Keratinocyte (primary cell): Measurements from ENCODE around the gene CERK. TPM values are rescaled to one million over a fixed set of nuclear protein-coding genes. Genes with fewer than 3 reads are reported as not detected.

Source experiments
- DNase-seq: peaks from one replicate; pipeline ENCODE4 v3.0.0-alpha.2; 2011; ENCODE audit warnings: low read depth, missing footprints, low spot score
- FAIRE-seq: peaks from 2 replicates; lab custom pipeline; 2011; peaks lifted over from hg19 to GRCh38; lab: Jason Lieb, UNC
- H2AFZ ChIP-seq: 2 replicates; pipeline ENCODE4 v1.6.0; 2012; ENCODE audit warnings: low read length, control low read depth, inconsistent platforms; ENCODE audit not compliant: control insufficient read depth
- H3K27ac ChIP-seq: 2 replicates; pipeline ENCODE4 v1.5.1; 2011; ENCODE audit warnings: low read length; ENCODE audit not compliant: control insufficient read depth, insufficient read depth
- H3K27me3 ChIP-seq: 3 replicates; pipeline ENCODE4 v1.6.0; 2011; ENCODE audit warnings: low read length; ENCODE audit not compliant: control insufficient read depth, insufficient read depth; ENCODE audit errors: extremely low read depth
- H3K36me3 ChIP-seq, 2 experiments: 2 replicates in 1 of 2; 3 replicates in 1 of 2; pipeline ENCODE4 v1.5.1; 2011; ENCODE audit warnings: low read length in 2 of 2, mild to moderate bottlenecking in 1 of 2; ENCODE audit not compliant: control insufficient read depth in 2 of 2, insufficient read depth in 2 of 2; ENCODE audit errors: extremely low read depth in 1 of 2
- H3K4me1 ChIP-seq: 3 replicates; pipeline ENCODE4 v1.5.1; 2011; ENCODE audit warnings: low read length; ENCODE audit not compliant: control insufficient read depth, insufficient read depth; ENCODE audit errors: extremely low read depth
- H3K4me2 ChIP-seq: 3 replicates; pipeline ENCODE4 v1.6.0; 2011; ENCODE audit warnings: low read depth, low read length; ENCODE audit not compliant: control insufficient read depth, insufficient read depth; ENCODE audit errors: extremely low read depth
- H3K4me3 ChIP-seq, 3 experiments: fragments of 200-600 bp in 1 of 3; sonication (generic) in 1 of 3; 2 replicates in 2 of 3; 3 replicates in 1 of 3; pipeline ENCODE4 v1.5.1; 2011 to 2016; ENCODE audit warnings: low read length in 3 of 3, mild to moderate bottlenecking in 3 of 3, control low read depth in 2 of 3, inconsistent platforms in 1 of 3, low read depth in 1 of 3, mixed read lengths in 1 of 3, mixed run types in 1 of 3, moderate library complexity in 1 of 3; ENCODE audit not compliant: control insufficient read depth in 2 of 3, insufficient read depth in 2 of 3; ENCODE audit errors: extremely low read depth in 1 of 3
- H3K79me2 ChIP-seq: 2 replicates; pipeline ENCODE4 v1.6.0; 2012; ENCODE audit warnings: low read length; ENCODE audit not compliant: control insufficient read depth, insufficient read depth
- H3K9ac ChIP-seq: 3 replicates; pipeline ENCODE4 v1.6.0; 2011; ENCODE audit warnings: low read length; ENCODE audit not compliant: control insufficient read depth, insufficient read depth; ENCODE audit errors: extremely low read depth
- H3K9me1 ChIP-seq: 3 replicates; pipeline ENCODE4 v1.6.0; 2011; ENCODE audit warnings: low read length; ENCODE audit not compliant: control insufficient read depth, insufficient read depth; ENCODE audit errors: extremely low read depth
- H3K9me3 ChIP-seq: 2 replicates; pipeline ENCODE4 v1.5.1; 2012; ENCODE audit warnings: low read depth, low read length; ENCODE audit not compliant: control insufficient read depth
- H4K20me1 ChIP-seq: 3 replicates; pipeline ENCODE4 v1.6.0; 2011; ENCODE audit warnings: low read length; ENCODE audit not compliant: control insufficient read depth, insufficient read depth; ENCODE audit errors: extremely low read depth
- EZH2 ChIP-seq: IDR thresholded peaks from one replicate; pipeline ENCODE4 v1.6.1; 2012; ENCODE audit warnings: inconsistent platforms, mild to moderate bottlenecking, low read length, moderate library complexity
- dilution Hi-C: fragments of 300-500 bp; cut with MboI; formaldehyde crosslinking; loops from one replicate; pipeline ENCODE4 v1.7.0; 2020; ENCODE audit warnings: low sequenced_read_pairs; ENCODE audit not compliant: extremely low pct_ligation_motif_present
- polyA plus RNA-seq, 5 experiments: library from polyadenylated mRNA; depleted of rRNA in 3 of 5; stranded (reverse) in 3 of 5; stranded (forward) in 1 of 5; unstranded in 1 of 5; fragments of >200 nt; gene quantifications; 1 replicate in 1 of 5; 2 replicates in 3 of 5; 3 replicates in 1 of 5; pipeline versions ENCODE4 v1.2.1 to v1.2.3, GENCODE V29; 2011 to 2012; ENCODE audit warnings: missing spikeins in 2 of 5, low read depth in 1 of 5, low replicate concordance in 1 of 5
- TF ChIP-seq, protein P1 (sequence below), 3 experiments: IDR thresholded peaks in 1 of 3; conservative IDR thresholded peaks in 1 of 3; optimal IDR thresholded peaks in 1 of 3; 2 replicates in 2 of 3; 3 replicates in 1 of 3; pipeline versions ENCODE3 to v1.5.1; 2011; ENCODE audit warnings: low read length in 3 of 3, mild to moderate bottlenecking in 3 of 3, moderate library complexity in 2 of 3, control low read depth in 1 of 3, inconsistent platforms in 1 of 3; ENCODE audit not compliant: insufficient read depth in 2 of 3; ENCODE audit errors: extremely low read depth in 1 of 3

Gene CERK
- polyA plus RNA-seq, 1 donor (not counting 4 experiments of a cell fraction or from before 2014, with no cell fraction given): 11.9 TPM

DNA sequence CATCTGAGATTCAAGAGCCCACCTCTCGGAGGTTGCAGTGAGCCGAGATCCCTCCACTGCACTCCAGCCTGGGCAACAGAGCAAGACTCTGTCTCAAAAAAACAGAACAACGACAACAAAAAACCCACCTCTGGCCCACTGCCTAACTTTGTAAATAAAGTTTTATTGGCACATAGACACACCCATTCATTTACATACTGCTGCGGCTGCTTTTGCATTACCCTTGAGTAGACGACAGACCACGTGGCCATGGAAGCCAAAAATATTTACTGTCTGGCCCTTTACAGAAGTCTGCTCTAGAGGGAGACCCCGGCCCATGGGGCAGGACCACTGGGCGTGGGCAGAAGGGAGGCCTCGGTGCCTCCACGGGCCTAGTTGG lies 70.8 kb downstream of the CERK start:
- H3K9ac ChIP-seq: no peak overlapping the region
- FAIRE-seq (no peak), DNase-seq (no peak)
- no peak overlapping the region for H3K4me3 ChIP-seq
- no peak overlapping the region for H3K4me2 ChIP-seq
- H3K27ac ChIP-seq: no peak overlapping the region
- H3K9me3 ChIP-seq: no peaks in the 10 kb centered on the region
- H3K4me1 ChIP-seq: no peaks in the 10 kb centered on the region
- no peak for TF ChIP-seq EZH2
- no peaks in the 10 kb centered on the region for H3K79me2 ChIP-seq
- dilution Hi-C loops: no loop called here
- peaks cover 5% of the 10 kb centered on the region for H4K20me1 ChIP-seq
- H3K9me1 ChIP-seq: no peaks in the 10 kb centered on the region
- H2AFZ ChIP-seq: no peak overlapping the region
- H3K36me3 ChIP-seq: peaks cover 0 to 16% of the 10 kb centered on the region in 2 experiments
- no peaks in the 10 kb centered on the region for H3K27me3 ChIP-seq

DNA sequence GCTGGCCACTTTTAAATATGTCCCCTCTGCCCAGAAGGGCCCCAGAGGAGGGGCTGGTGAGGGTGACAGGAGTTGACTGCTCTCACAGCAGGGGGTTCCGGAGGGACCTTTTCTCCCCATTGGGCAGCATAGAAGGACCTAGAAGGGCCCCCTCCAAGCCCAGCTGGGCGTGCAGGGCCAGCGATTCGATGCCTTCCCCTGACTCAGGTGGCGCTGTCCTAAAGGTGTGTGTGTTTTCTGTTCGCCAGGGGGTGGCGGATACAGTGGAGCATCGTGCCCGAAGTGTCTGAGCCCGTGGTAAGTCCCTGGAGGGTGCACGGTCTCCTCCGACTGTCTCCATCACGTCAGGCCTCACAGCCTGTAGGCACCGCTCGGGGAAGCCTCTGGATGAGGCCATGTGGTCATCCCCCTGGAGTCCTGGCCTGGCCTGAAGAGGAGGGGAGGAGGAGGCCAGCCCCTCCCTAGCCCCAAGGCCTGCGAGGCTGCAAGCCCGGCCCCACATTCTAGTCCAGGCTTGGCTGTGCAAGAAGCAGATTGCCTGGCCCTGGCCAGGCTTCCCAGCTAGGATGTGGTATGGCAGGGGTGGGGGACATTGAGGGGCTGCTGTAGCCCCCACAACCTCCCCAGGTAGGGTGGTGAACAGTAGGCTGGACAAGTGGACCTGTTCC lies 71.3 kb downstream of the CERK start:
- H3K4me3 ChIP-seq: no peak overlapping the region
- H3K79me2 ChIP-seq: no peaks in the 10 kb centered on the region
- no peak overlapping the region for H3K27ac ChIP-seq
- dilution Hi-C loops: no loop called here
- H3K27me3 ChIP-seq: no peaks in the 10 kb centered on the region
- no peak for FAIRE-seq
- H3K36me3 ChIP-seq: peaks cover 0 to 16% of the 10 kb centered on the region in 2 experiments
- DNase-seq: no peak
- H4K20me1 ChIP-seq: peaks cover 5% of the 10 kb centered on the region
- TF ChIP-seq, protein P1, sequence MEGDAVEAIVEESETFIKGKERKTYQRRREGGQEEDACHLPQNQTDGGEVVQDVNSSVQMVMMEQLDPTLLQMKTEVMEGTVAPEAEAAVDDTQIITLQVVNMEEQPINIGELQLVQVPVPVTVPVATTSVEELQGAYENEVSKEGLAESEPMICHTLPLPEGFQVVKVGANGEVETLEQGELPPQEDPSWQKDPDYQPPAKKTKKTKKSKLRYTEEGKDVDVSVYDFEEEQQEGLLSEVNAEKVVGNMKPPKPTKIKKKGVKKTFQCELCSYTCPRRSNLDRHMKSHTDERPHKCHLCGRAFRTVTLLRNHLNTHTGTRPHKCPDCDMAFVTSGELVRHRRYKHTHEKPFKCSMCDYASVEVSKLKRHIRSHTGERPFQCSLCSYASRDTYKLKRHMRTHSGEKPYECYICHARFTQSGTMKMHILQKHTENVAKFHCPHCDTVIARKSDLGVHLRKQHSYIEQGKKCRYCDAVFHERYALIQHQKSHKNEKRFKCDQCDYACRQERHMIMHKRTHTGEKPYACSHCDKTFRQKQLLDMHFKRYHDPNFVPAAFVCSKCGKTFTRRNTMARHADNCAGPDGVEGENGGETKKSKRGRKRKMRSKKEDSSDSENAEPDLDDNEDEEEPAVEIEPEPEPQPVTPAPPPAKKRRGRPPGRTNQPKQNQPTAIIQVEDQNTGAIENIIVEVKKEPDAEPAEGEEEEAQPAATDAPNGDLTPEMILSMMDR (optimal IDR thresholded peaks at IDR 0.05 in 1 of 3, IDR thresholded peaks at IDR 0.05 in 1 of 3, conservative IDR thresholded peaks at IDR 0.05 in 1 of 3; ENCODE audit: extremely low read depth in 1 of 3, insufficient read depth in 2 of 3, low read length in 3 of 3): no peak
- TF ChIP-seq EZH2: no peak
- peaks cover 2% of the 10 kb centered on the region for H3K4me1 ChIP-seq
- H3K9me3 ChIP-seq: no peaks in the 10 kb centered on the region
- no peak overlapping the region for H3K9ac ChIP-seq
- no peak overlapping the region for H2AFZ ChIP-seq
- H3K9me1 ChIP-seq: no peaks in the 10 kb centered on the region
- no peak overlapping the region for H3K4me2 ChIP-seq
